ENCODE results near the gene ELOVL7. TPM values are rescaled to one million over a fixed set of nuclear protein-coding genes. Genes with fewer than 3 reads are reported as not detected.
"Not testable (repeated sequence)": the region's sequence is repeated elsewhere in the genome, so short reads cannot be mapped to it uniquely, and the experiment has no call there.

The ELOVL7 gene
- total RNA-seq, 4 donors from 2014 or later, result 2.1 to 14.3 (median 7.5) TPM

GRCh38 chr5:60886158-60886557 is 42.1 kb upstream of the ELOVL7 start:
- DNase-seq (ENCODE audit: low spot score) (no peak), ATAC-seq (ENCODE audit: low FRiP score) (no peak)
- TF ChIP-seq, protein P1, sequence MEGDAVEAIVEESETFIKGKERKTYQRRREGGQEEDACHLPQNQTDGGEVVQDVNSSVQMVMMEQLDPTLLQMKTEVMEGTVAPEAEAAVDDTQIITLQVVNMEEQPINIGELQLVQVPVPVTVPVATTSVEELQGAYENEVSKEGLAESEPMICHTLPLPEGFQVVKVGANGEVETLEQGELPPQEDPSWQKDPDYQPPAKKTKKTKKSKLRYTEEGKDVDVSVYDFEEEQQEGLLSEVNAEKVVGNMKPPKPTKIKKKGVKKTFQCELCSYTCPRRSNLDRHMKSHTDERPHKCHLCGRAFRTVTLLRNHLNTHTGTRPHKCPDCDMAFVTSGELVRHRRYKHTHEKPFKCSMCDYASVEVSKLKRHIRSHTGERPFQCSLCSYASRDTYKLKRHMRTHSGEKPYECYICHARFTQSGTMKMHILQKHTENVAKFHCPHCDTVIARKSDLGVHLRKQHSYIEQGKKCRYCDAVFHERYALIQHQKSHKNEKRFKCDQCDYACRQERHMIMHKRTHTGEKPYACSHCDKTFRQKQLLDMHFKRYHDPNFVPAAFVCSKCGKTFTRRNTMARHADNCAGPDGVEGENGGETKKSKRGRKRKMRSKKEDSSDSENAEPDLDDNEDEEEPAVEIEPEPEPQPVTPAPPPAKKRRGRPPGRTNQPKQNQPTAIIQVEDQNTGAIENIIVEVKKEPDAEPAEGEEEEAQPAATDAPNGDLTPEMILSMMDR (IDR thresholded peaks at IDR 0.05), result no peak

GRCh38 chr5:60883229-60883628 is 39.2 kb upstream of the ELOVL7 start:
- DNase-seq (ENCODE audit: low spot score) (no peak), ATAC-seq (ENCODE audit: low FRiP score) (no peak)
- TF ChIP-seq, protein P1 (IDR thresholded peaks at IDR 0.05), result no peak

DNA sequence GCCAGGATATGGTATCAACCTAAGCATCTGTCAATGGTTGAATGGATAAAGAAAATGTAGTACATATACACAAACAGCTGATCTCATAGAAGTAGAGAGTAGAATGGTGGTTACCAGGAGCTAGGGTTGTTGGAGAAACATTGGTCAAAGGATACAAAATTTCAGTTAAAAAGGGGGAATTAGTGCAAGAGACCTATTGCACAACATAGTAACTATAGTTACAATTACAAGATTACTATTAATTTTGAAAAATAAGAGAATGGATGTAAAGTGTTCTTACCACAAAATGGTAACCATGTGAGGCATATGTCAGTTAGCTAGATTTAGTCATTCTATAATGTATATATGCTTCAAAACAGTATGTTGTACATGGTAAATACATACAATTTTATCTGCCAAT is 28.8 kb upstream of the ELOVL7 start:
- DNase-seq (ENCODE audit: low spot score), result no peak
- TF ChIP-seq, protein P1 (IDR thresholded peaks at IDR 0.05), result no peak
- no peak for ATAC-seq (ENCODE audit: low FRiP score)

DNA sequence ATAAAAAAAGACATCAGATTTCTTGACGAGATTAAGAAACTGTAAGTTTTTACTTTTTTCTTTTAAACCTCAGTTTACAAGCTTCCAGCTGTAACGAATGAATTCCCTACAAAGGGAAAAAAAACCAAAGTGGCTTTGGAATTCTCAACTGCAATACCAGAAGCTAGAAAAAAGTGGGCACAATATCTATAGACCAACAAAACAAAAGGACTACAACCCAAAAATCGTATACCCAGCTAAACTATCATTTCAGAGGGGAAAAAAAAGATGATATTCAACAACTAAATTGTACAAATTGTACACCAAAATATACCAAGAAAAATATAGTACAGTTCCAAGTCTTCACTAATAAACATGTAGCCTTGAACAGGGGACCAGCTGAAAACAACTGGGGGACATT is 26.8 kb upstream of the ELOVL7 start:
- TF ChIP-seq, protein P1 (IDR thresholded peaks at IDR 0.05), result no peak
- DNase-seq (ENCODE audit: low spot score) (no peak), ATAC-seq (ENCODE audit: low FRiP score) (no peak)

DNA sequence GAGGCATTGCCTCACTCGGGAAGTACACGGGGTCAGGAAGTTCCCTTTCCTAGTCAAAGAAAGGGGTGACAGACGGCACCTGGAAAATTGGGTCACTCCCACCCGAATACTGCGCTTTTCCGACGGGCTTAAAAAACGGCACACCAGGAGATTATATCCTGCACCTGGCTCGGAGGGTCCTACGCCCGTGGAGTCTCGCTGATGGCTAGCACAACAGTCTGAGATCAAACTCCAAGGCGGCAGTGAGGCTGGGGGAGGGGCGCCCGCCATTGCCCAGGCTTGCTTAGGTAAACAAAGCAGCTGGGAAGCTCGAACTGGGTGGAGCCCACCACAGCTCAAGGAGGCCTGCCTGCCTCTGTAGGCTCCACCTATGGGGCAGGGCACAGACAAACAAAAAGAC is 16.5 kb upstream of the ELOVL7 start:
- not testable (repeated sequence) for ATAC-seq (ENCODE audit: low FRiP score)

GRCh38 chr5:60856066-60856465 is 12.0 kb upstream of the ELOVL7 start:
- no peak for ATAC-seq (ENCODE audit: low FRiP score)
- no peak for DNase-seq (ENCODE audit: low spot score)
- TF ChIP-seq, protein P1 (IDR thresholded peaks at IDR 0.05), result no peak

More for the DNA sequence above, 16.5 kb upstream of the ELOVL7 start:
- not testable (repeated sequence) for DNase-seq (ENCODE audit: low spot score)

GRCh38 chr5:60852940-60853339 is 8.9 kb upstream of the ELOVL7 start:
- TF ChIP-seq, protein P1 (IDR thresholded peaks at IDR 0.05), result no peak
- DNase-seq (ENCODE audit: low spot score) (no peak), ATAC-seq (ENCODE audit: low FRiP score) (no peak)

- ATAC-seq (ENCODE audit: low FRiP score) (no peak), DNase-seq (ENCODE audit: low spot score) (no peak)
- TF ChIP-seq, protein P1 (IDR thresholded peaks at IDR 0.05), result no peak
Measured at GRCh38 chr5:60852317-60852716, 8.2 kb upstream of the ELOVL7 start.
